CD4-positive, alpha-beta T cell (primary cell): ENCODE measurements around the gene SNX13. TPM values are rescaled to one million over a fixed set of nuclear protein-coding genes. Genes with fewer than 3 reads are reported as not detected.

Source experiments
- ATAC-seq: fragments of 200-7000 bp; cut with Tn5 transposase; one replicate; pipeline ENCODE4 v1.10.0; 2022; ENCODE audit warnings: mild to moderate bottlenecking; ENCODE audit not compliant: poor library complexity
- CTCF ChIA-PET: fragments of 350-600 bp; sonication (Branson Sonifier 250); formaldehyde crosslinking; loops from one replicate; lab custom pipeline; 2021; ENCODE audit warnings: antibody characterized with exemption, inconsistent platforms; lab: Charles Lee
- POLR2A ChIA-PET: fragments of 350-600 bp; sonication (Branson Sonifier 250); formaldehyde crosslinking; loops from one replicate; lab custom pipeline; 2021; ENCODE audit warnings: antibody characterized with exemption, inconsistent platforms; lab: Charles Lee
- DNase-seq, 14 experiments: peaks; one replicate each; pipeline ENCODE4 v3.0.0-alpha.2; 2013 to 2020; ENCODE audit warnings: mixed read lengths in 2 of 14
- H3K27ac ChIP-seq, 2 donors: one replicate each; pipeline versions ENCODE4 v1.5.1 to v1.7.0; 2013; ENCODE audit warnings: low read length in 2 of 2, low read depth in 1 of 2, mild to moderate bottlenecking in 1 of 2
- H3K27me3 ChIP-seq, 2 experiments: 1 replicate in 1 of 2; 2 replicates in 1 of 2; pipeline versions ENCODE4 v1.6.1 to v1.7.0; 2013; ENCODE audit warnings: low read length in 2 of 2, control low read depth in 1 of 2, mild to moderate bottlenecking in 1 of 2, moderate library complexity in 1 of 2; ENCODE audit not compliant: insufficient read depth in 2 of 2, control insufficient read depth in 1 of 2
- H3K36me3 ChIP-seq: one replicate; pipeline ENCODE4 v1.6.1; 2013; ENCODE audit warnings: low read length, control low read depth; ENCODE audit not compliant: insufficient read depth
- H3K4me1 ChIP-seq: one replicate; pipeline ENCODE4 v1.6.1; 2013; ENCODE audit warnings: low read length, control low read depth; ENCODE audit not compliant: insufficient read depth
- H3K4me3 ChIP-seq: one replicate; pipeline ENCODE4 v1.5.1; 2013; ENCODE audit warnings: mild to moderate bottlenecking, low read length, moderate library complexity
- H3K9me3 ChIP-seq, 2 experiments: 1 replicate in 1 of 2; 2 replicates in 1 of 2; pipeline versions ENCODE4 v1.6.1 to v1.7.0; 2013; ENCODE audit warnings: low read length in 2 of 2, mild to moderate bottlenecking in 2 of 2, control low read depth in 1 of 2, moderate library complexity in 1 of 2; ENCODE audit not compliant: control insufficient read depth in 1 of 2, insufficient read depth in 1 of 2
- H3K27ac Mint-ChIP-seq: one replicate; pipeline ENCODE4 v1.8.0; 2020; ENCODE audit warnings: mixed read lengths
- H3K27me3 Mint-ChIP-seq: one replicate; pipeline ENCODE4 v1.8.0; 2021; ENCODE audit warnings: mixed read lengths
- H3K36me3 Mint-ChIP-seq: one replicate; pipeline ENCODE4 v1.8.0; 2021; ENCODE audit warnings: low read depth, mixed read lengths
- H3K4me1 Mint-ChIP-seq: one replicate; pipeline ENCODE4 v1.8.0; 2021; ENCODE audit warnings: low read depth, mixed read lengths
- H3K4me3 Mint-ChIP-seq: one replicate; pipeline ENCODE4 v1.8.0; 2020; ENCODE audit warnings: mild to moderate bottlenecking, mixed read lengths
- H3K9me3 Mint-ChIP-seq: one replicate; pipeline ENCODE4 v1.8.0; 2020; ENCODE audit warnings: mixed read lengths
- CTCF ChIP-seq: fragments of 200-600 bp; IDR thresholded peaks from one replicate; pipeline ENCODE4 v1.8.0; 2022; ENCODE audit warnings: antibody characterized with exemption, mild to moderate bottlenecking
- intact Hi-C, 2 experiments: fragments of 100-400 bp; cut with DNase I in 1 of 2; cut with micrococcal nuclease in 1 of 2; formaldehyde crosslinking; loops; one replicate each; pipeline versions ENCODE4 v1.15.1 to v1.9.0; 2023 to 2025; cut with DNase I, micrococcal nuclease
- total RNA-seq, 174 experiments: library from RNA in 2 of 174; stranded (reverse) in 2 of 174; gene quantifications; one replicate each; pipeline ENCODE4 v1.2.3 and lab custom pipeline; 2021 to 2026

Gene SNX13
- total RNA-seq, 2 experiments from 2014 or later, result 24.0 to 25.8 TPM

GRCh38 chr7:17957871-17958270 lies 17.6 kb upstream of the SNX13 start:
- Histone ChIP-seq H3K4me1 (no peaks in the 10 kb centered on the region), H3K4me3 (no peak overlapping the region), H3K36me3 (no peaks in the 10 kb centered on the region), H3K9me3 (no peaks in the 10 kb centered on the region), H3K27ac (no peak overlapping the region), H3K27me3 (no peaks in the 10 kb centered on the region)
- Mint-ChIP-seq H3K9me3 (no peaks in the 10 kb centered on the region), H3K4me3 (no peak overlapping the region), H3K27ac (no peak overlapping the region), H3K36me3 (no peaks in the 10 kb centered on the region), H3K27me3 (peaks cover 12% of the 10 kb centered on the region), H3K4me1 (no peaks in the 10 kb centered on the region)
- POLR2A ChIA-PET, result no interaction called here
- DNase-seq (no peak), ATAC-seq (no peak)
- CTCF ChIA-PET, result no interaction called here
- intact Hi-C loops, result no loop called here
- no peak for TF ChIP-seq CTCF

GRCh38 chr7:17952387-17952786 lies 12.1 kb upstream of the SNX13 start:
- ChIA-PET POLR2A (no interaction called here), CTCF (no interaction called here)
- H3K36me3 Mint-ChIP-seq, result no peaks in the 10 kb centered on the region

GRCh38 chr7:17951742-17952254 lies 11.5 kb upstream of the SNX13 start:
- H3K4me1 ChIP-seq, result no peaks in the 10 kb centered on the region
- no peak overlapping the region for H3K27ac ChIP-seq
- H3K27me3 ChIP-seq, result no peaks in the 10 kb centered on the region
- Mint-ChIP-seq H3K36me3 (no peaks in the 10 kb centered on the region), H3K27me3 (peaks cover 4% of the 10 kb centered on the region), H3K9me3 (no peaks in the 10 kb centered on the region), H3K27ac (no peak overlapping the region), H3K4me1 (peaks cover 19% of the 10 kb centered on the region), H3K4me3 (no peak overlapping the region)
- intact Hi-C loops, result no loop called here
- no peaks in the 10 kb centered on the region for H3K9me3 ChIP-seq
- DNase-seq (no peak), ATAC-seq (no peak)
- ChIA-PET POLR2A (no interaction called here), CTCF (no interaction called here)
- no peaks in the 10 kb centered on the region for H3K36me3 ChIP-seq
- H3K4me3 ChIP-seq, result no peak overlapping the region
- no peak for TF ChIP-seq CTCF

More at GRCh38 chr7:17952387-17952786, 12.1 kb upstream of the SNX13 start:
- intact Hi-C loops, result no loop called here
- H3K9me3 Mint-ChIP-seq, result no peaks in the 10 kb centered on the region
- no peak overlapping the region for H3K27ac Mint-ChIP-seq
- H3K27me3 Mint-ChIP-seq, result peaks cover 4% of the 10 kb centered on the region
- DNase-seq (peak in 1 of 14 experiments; percentile 17), ATAC-seq (no peak)
- no peaks in the 10 kb centered on the region for H3K9me3 ChIP-seq
- no peak overlapping the region for H3K27ac ChIP-seq
- peak overlapping the region; percentile 43 for H3K4me3 Mint-ChIP-seq
- no peaks in the 10 kb centered on the region for H3K36me3 ChIP-seq
- H3K4me1 ChIP-seq, result no peaks in the 10 kb centered on the region
- H3K27me3 ChIP-seq, result no peaks in the 10 kb centered on the region
- H3K4me3 ChIP-seq, result no peak overlapping the region
- TF ChIP-seq CTCF, result no peak
- H3K4me1 Mint-ChIP-seq, result peaks cover 13% of the 10 kb centered on the region
